Measurements from ENCODE around the gene PLEKHA4. TPM values are rescaled to one million over a fixed set of nuclear protein-coding genes. Genes with fewer than 3 reads are reported as not detected.

PLEKHA4 gene, protein sequence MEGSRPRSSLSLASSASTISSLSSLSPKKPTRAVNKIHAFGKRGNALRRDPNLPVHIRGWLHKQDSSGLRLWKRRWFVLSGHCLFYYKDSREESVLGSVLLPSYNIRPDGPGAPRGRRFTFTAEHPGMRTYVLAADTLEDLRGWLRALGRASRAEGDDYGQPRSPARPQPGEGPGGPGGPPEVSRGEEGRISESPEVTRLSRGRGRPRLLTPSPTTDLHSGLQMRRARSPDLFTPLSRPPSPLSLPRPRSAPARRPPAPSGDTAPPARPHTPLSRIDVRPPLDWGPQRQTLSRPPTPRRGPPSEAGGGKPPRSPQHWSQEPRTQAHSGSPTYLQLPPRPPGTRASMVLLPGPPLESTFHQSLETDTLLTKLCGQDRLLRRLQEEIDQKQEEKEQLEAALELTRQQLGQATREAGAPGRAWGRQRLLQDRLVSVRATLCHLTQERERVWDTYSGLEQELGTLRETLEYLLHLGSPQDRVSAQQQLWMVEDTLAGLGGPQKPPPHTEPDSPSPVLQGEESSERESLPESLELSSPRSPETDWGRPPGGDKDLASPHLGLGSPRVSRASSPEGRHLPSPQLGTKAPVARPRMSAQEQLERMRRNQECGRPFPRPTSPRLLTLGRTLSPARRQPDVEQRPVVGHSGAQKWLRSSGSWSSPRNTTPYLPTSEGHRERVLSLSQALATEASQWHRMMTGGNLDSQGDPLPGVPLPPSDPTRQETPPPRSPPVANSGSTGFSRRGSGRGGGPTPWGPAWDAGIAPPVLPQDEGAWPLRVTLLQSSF
- total RNA-seq = 1 to 10 TPM; 2.8 to 5.1 (median 5.0) TPM

DNA sequence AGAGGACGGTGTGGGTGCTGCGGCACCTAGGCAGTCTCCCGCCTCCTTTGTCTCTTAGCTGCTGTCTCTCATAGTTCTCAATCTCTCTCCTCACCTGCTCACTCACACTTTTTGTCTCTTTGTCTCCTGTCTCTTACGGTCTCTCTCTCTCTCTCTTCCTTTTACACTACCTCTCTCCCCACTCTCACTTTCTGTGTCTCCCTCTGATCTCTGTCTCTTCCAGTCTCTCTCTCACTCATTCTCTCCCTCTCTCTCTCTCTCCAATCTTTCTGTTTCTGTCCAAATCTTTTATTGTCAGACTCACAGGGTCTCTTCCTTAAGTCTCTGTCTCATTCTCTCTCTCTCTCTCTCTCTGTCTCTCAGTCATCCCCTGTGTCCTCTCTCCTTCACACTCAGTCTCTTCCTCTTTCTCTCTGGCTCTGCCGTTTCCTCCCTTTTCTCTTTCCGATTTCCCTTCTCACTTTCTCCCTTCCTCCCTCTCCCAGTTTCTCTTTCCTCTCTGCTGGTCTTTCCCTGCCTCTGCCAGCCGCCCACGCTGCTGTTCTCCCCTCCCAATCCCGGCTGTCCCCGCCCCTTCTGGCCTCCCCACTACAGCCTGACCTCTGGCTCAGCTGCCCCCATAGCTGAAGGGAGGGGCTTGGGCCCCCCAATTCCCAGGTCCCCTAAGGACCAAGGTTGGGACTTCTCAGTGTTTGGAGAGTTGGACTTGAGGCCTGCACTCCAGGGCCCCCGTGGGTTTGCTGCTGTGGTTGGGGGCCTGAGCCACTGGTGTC, at the start of gene PLEKHA4:
PLEKHA4 (minus strand) TSS at position 504 of the 773 bp plus-strand sequence. CDS start 997 bp downstream, outside the sequence.
- H3K9me3 ChIP-seq = no peaks in the 10 kb centered on the region
- H3K27ac ChIP-seq = peak within 1 kb of the TSS; percentile 80
- 17% methylated on average over 10 of the region's 11 CpGs for WGBS
- TF ChIP-seq POLR2A (IDR thresholded peaks at IDR 0.05) = peak in 1 of 2 donors; percentile 18
- TF ChIP-seq EP300 (IDR thresholded peaks at IDR 0.05) = no peak
- H3K4me3 ChIP-seq = peak within 1 kb of the TSS; percentile 40
- H3K36me3 ChIP-seq = peaks cover 6% of the 10 kb centered on the region
- H3K4me1 ChIP-seq = peaks cover 31% of the 10 kb centered on the region
- DNase-seq (ENCODE audit: low spot score in 2 of 2) = peak; percentile 86
- no peaks in the 10 kb centered on the region for H3K27me3 ChIP-seq

DNA sequence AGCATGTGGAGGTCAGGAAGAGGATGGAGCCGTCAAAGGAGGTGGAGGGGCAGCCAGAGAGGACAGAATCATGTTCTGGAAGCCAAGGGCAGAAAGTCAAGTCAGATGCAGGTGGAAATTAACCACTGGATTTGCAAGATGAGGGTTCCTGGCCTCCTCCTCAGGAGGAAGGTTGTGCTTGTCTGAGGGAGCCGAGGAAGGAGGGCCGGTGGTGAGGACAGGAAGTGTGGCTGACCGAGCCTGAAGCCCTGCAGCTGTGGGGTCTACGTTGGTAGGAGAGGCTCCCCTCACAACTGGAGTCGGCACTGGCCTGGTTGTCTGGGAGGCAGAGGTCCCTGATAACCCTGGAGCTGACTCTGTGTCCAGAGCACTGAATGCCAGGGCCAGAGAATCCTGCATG, 49.7 kb upstream of the PLEKHA4 start:
- H3K4me3 ChIP-seq = no peak overlapping the region
- DNase-seq (ENCODE audit: low spot score in 2 of 2) = no peak
- no peaks in the 10 kb centered on the region for H3K4me1 ChIP-seq
- WGBS = 79% methylated on average over 6 of the region's 6 CpGs
- H3K27ac ChIP-seq = no peak overlapping the region
- TF ChIP-seq, protein P1, sequence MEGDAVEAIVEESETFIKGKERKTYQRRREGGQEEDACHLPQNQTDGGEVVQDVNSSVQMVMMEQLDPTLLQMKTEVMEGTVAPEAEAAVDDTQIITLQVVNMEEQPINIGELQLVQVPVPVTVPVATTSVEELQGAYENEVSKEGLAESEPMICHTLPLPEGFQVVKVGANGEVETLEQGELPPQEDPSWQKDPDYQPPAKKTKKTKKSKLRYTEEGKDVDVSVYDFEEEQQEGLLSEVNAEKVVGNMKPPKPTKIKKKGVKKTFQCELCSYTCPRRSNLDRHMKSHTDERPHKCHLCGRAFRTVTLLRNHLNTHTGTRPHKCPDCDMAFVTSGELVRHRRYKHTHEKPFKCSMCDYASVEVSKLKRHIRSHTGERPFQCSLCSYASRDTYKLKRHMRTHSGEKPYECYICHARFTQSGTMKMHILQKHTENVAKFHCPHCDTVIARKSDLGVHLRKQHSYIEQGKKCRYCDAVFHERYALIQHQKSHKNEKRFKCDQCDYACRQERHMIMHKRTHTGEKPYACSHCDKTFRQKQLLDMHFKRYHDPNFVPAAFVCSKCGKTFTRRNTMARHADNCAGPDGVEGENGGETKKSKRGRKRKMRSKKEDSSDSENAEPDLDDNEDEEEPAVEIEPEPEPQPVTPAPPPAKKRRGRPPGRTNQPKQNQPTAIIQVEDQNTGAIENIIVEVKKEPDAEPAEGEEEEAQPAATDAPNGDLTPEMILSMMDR (IDR thresholded peaks at IDR 0.05) = no peak
- no peak for TF ChIP-seq POLR2AphosphoS5 (IDR thresholded peaks at IDR 0.05)
- TF ChIP-seq EP300 (IDR thresholded peaks at IDR 0.05) = no peak
- TF ChIP-seq POLR2A (IDR thresholded peaks at IDR 0.05) = no peak
- no peaks in the 10 kb centered on the region for H3K9me3 ChIP-seq
- peaks cover 94% of the 10 kb centered on the region for H3K36me3 ChIP-seq
- no peaks in the 10 kb centered on the region for H3K27me3 ChIP-seq

DNA sequence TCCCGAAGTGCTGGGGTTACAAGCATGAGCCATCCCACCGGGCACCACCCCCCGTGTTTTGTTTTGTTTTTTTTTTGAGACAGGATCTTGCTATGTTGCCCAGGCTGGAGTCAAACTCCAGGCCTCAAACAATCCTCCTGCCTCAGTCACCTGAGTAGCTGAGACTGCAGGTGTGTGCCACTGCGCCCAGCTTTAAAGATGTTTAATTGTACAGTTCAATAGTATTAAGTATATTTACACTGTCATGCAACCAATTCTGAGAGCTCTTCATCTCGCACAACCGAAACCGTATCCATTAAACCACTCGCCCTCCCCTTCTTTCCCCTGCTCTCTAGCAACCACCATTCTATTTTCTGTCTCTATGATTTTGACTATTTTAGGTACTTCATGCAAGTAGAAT, 47.3 kb upstream of the PLEKHA4 start:
- peaks cover 94% of the 10 kb centered on the region for H3K36me3 ChIP-seq

DNA sequence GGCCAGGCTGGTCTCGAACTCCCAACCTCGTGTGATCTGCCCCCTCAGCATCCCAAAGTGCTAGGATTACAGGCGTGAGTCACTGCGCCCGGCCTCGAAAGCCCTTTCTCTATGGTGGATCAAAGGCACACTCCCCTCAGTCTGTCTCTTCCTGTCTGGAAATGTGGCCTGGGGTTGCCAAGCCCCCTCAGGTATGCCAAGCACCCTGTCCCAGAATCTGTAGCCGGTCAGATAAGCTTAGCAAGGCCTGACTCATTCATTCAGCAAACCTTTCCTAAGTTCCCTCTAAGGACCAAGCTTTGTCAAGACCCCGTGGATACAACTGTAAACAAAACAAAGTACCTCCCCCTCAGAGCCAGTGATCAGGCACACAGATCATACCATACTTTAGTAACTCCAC, 45.8 kb upstream of the PLEKHA4 start:
- no peak overlapping the region for H3K4me3 ChIP-seq
- DNase-seq (ENCODE audit: low spot score in 2 of 2) = no peak
- H3K36me3 ChIP-seq = peaks cover 98% of the 10 kb centered on the region
- TF ChIP-seq POLR2AphosphoS5 (IDR thresholded peaks at IDR 0.05) (no peak), EP300 (IDR thresholded peaks at IDR 0.05) (no peak), POLR2A (IDR thresholded peaks at IDR 0.05) (no peak)
- TF ChIP-seq, protein P1 (IDR thresholded peaks at IDR 0.05) = no peak
- no peak overlapping the region for H3K27ac ChIP-seq
- 89% methylated on average over 8 of the region's 8 CpGs for WGBS
- no peaks in the 10 kb centered on the region for H3K9me3 ChIP-seq
- H3K4me1 ChIP-seq = no peaks in the 10 kb centered on the region
- no peaks in the 10 kb centered on the region for H3K27me3 ChIP-seq

More for the DNA sequence above, 47.3 kb upstream of the PLEKHA4 start:
- 90% methylated on average over 8 of the region's 8 CpGs for WGBS
- Histone ChIP-seq H3K27ac (no peak overlapping the region), H3K4me1 (no peaks in the 10 kb centered on the region), H3K27me3 (no peaks in the 10 kb centered on the region), H3K9me3 (no peaks in the 10 kb centered on the region), H3K4me3 (no peak overlapping the region)
- DNase-seq (ENCODE audit: low spot score in 2 of 2) = no peak
- TF ChIP-seq POLR2AphosphoS5 (IDR thresholded peaks at IDR 0.05) (no peak), EP300 (IDR thresholded peaks at IDR 0.05) (no peak)
- TF ChIP-seq, protein P1 (IDR thresholded peaks at IDR 0.05) = no peak

DNA sequence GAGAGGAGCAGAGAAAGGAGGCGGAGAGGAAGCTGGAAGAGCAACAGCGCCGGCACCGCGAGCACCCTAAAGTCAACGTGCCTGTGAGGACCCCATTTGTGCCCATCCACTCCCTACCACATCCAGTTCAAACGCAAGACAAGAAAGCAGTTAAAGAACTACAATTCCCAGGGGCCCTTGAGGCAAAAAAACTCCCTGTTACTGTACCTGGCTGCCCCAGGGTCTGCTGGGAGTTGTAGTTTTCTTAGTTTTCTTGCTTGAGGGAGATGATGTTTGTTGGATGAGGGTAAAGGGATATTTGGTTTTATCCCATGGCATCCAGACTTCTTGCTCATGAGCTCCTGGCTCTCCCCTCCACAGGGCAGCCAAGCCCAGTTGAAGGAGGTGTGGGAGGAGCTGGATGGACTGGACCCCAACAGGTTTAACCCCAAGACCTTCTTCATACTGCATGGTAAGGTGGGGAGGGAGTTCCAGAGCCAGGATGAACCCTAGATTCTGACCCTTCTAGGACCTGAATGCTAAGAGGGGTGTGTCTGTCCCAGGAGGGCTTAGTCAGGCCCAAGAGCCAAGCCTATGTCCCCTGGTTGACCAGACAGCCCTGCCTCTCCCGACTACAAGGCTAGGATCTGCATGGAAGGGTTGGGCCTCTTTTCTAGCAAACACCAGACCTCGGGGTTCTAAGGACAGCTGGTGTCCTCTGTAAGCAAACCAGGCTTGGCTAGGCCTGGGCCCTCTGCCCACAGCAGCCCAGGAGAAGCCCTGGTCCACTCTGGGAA, 44.9 kb upstream of the PLEKHA4 start:
- Histone ChIP-seq H3K36me3 (peaks cover 98% of the 10 kb centered on the region), H3K9me3 (no peaks in the 10 kb centered on the region), H3K4me1 (no peaks in the 10 kb centered on the region), H3K27me3 (no peaks in the 10 kb centered on the region), H3K27ac (no peak overlapping the region), H3K4me3 (no peak overlapping the region)
- WGBS = 86% methylated on average over 9 of the region's 9 CpGs
- DNase-seq (ENCODE audit: low spot score in 2 of 2) = no peak
- TF ChIP-seq POLR2A (IDR thresholded peaks at IDR 0.05) (no peak), EP300 (IDR thresholded peaks at IDR 0.05) (no peak), POLR2AphosphoS5 (IDR thresholded peaks at IDR 0.05) (no peak)
- TF ChIP-seq, protein P1 (IDR thresholded peaks at IDR 0.05) = no peak

Measured in suprapubic skin (tissue), 4 donors.